Keratinocyte (primary cell): ENCODE data around the gene P3H2. TPM values are rescaled to one million over a fixed set of nuclear protein-coding genes. Genes with fewer than 3 reads are reported as not detected.

Experiments
- DNase-seq: peaks from one replicate; pipeline ENCODE4 v3.0.0-alpha.2; 2011; ENCODE audit warnings: low read depth, missing footprints, low spot score
- FAIRE-seq: peaks from 2 replicates; lab custom pipeline; 2011; peaks lifted over from hg19 to GRCh38; lab: Jason Lieb, UNC
- H2AFZ ChIP-seq: 2 replicates; pipeline ENCODE4 v1.6.0; 2012; ENCODE audit warnings: low read length, control low read depth, inconsistent platforms; ENCODE audit not compliant: control insufficient read depth
- H3K27ac ChIP-seq: 2 replicates; pipeline ENCODE4 v1.5.1; 2011; ENCODE audit warnings: low read length; ENCODE audit not compliant: control insufficient read depth, insufficient read depth
- H3K27me3 ChIP-seq: 3 replicates; pipeline ENCODE4 v1.6.0; 2011; ENCODE audit warnings: low read length; ENCODE audit not compliant: control insufficient read depth, insufficient read depth; ENCODE audit errors: extremely low read depth
- H3K36me3 ChIP-seq, 2 experiments: 2 replicates in 1 of 2; 3 replicates in 1 of 2; pipeline ENCODE4 v1.5.1; 2011; ENCODE audit warnings: low read length in 2 of 2, mild to moderate bottlenecking in 1 of 2; ENCODE audit not compliant: control insufficient read depth in 2 of 2, insufficient read depth in 2 of 2; ENCODE audit errors: extremely low read depth in 1 of 2
- H3K4me1 ChIP-seq: 3 replicates; pipeline ENCODE4 v1.5.1; 2011; ENCODE audit warnings: low read length; ENCODE audit not compliant: control insufficient read depth, insufficient read depth; ENCODE audit errors: extremely low read depth
- H3K4me2 ChIP-seq: 3 replicates; pipeline ENCODE4 v1.6.0; 2011; ENCODE audit warnings: low read depth, low read length; ENCODE audit not compliant: control insufficient read depth, insufficient read depth; ENCODE audit errors: extremely low read depth
- H3K4me3 ChIP-seq, 3 experiments: fragments of 200-600 bp in 1 of 3; sonication (generic) in 1 of 3; 2 replicates in 2 of 3; 3 replicates in 1 of 3; pipeline ENCODE4 v1.5.1; 2011 to 2016; ENCODE audit warnings: low read length in 3 of 3, mild to moderate bottlenecking in 3 of 3, control low read depth in 2 of 3, inconsistent platforms in 1 of 3, low read depth in 1 of 3, mixed read lengths in 1 of 3, mixed run types in 1 of 3, moderate library complexity in 1 of 3; ENCODE audit not compliant: control insufficient read depth in 2 of 3, insufficient read depth in 2 of 3; ENCODE audit errors: extremely low read depth in 1 of 3
- H3K79me2 ChIP-seq: 2 replicates; pipeline ENCODE4 v1.6.0; 2012; ENCODE audit warnings: low read length; ENCODE audit not compliant: control insufficient read depth, insufficient read depth
- H3K9ac ChIP-seq: 3 replicates; pipeline ENCODE4 v1.6.0; 2011; ENCODE audit warnings: low read length; ENCODE audit not compliant: control insufficient read depth, insufficient read depth; ENCODE audit errors: extremely low read depth
- H3K9me1 ChIP-seq: 3 replicates; pipeline ENCODE4 v1.6.0; 2011; ENCODE audit warnings: low read length; ENCODE audit not compliant: control insufficient read depth, insufficient read depth; ENCODE audit errors: extremely low read depth
- H3K9me3 ChIP-seq: 2 replicates; pipeline ENCODE4 v1.5.1; 2012; ENCODE audit warnings: low read depth, low read length; ENCODE audit not compliant: control insufficient read depth
- H4K20me1 ChIP-seq: 3 replicates; pipeline ENCODE4 v1.6.0; 2011; ENCODE audit warnings: low read length; ENCODE audit not compliant: control insufficient read depth, insufficient read depth; ENCODE audit errors: extremely low read depth
- CTCF ChIP-seq, 3 experiments: IDR thresholded peaks in 1 of 3; conservative IDR thresholded peaks in 1 of 3; optimal IDR thresholded peaks in 1 of 3; 2 replicates in 2 of 3; 3 replicates in 1 of 3; pipeline versions ENCODE3 to v1.5.1; 2011; ENCODE audit warnings: low read length in 3 of 3, mild to moderate bottlenecking in 3 of 3, moderate library complexity in 2 of 3, control low read depth in 1 of 3, inconsistent platforms in 1 of 3; ENCODE audit not compliant: insufficient read depth in 2 of 3; ENCODE audit errors: extremely low read depth in 1 of 3
- EZH2 ChIP-seq: IDR thresholded peaks from one replicate; pipeline ENCODE4 v1.6.1; 2012; ENCODE audit warnings: inconsistent platforms, mild to moderate bottlenecking, low read length, moderate library complexity
- dilution Hi-C: fragments of 300-500 bp; cut with MboI; formaldehyde crosslinking; loops from one replicate; pipeline ENCODE4 v1.7.0; 2020; ENCODE audit warnings: low sequenced_read_pairs; ENCODE audit not compliant: extremely low pct_ligation_motif_present
- polyA plus RNA-seq, 5 experiments: library from polyadenylated mRNA; depleted of rRNA in 3 of 5; stranded (reverse) in 3 of 5; stranded (forward) in 1 of 5; unstranded in 1 of 5; fragments of >200 nt; gene quantifications; 1 replicate in 1 of 5; 2 replicates in 3 of 5; 3 replicates in 1 of 5; pipeline versions ENCODE4 v1.2.1 to v1.2.3, GENCODE V29; 2011 to 2012; ENCODE audit warnings: missing spikeins in 2 of 5, low read depth in 1 of 5, low replicate concordance in 1 of 5

The P3H2 gene
- polyA plus RNA-seq, 1 donor (not counting 4 experiments of a cell fraction or from before 2014, with no cell fraction given) = 115 TPM

GRCh38 chr3:190097025-190097424 is 23.7 kb downstream of the P3H2 start:
- FAIRE-seq = peak; percentile 44
- Histone ChIP-seq H2AFZ (no peak overlapping the region), H4K20me1 (no peaks in the 10 kb centered on the region), H3K9me1 (no peaks in the 10 kb centered on the region), H3K4me2 (no peak overlapping the region), H3K9me3 (no peaks in the 10 kb centered on the region), H3K4me3 (no peak overlapping the region), H3K9ac (no peak overlapping the region), H3K4me1 (peaks cover 31% of the 10 kb centered on the region), H3K27me3 (no peaks in the 10 kb centered on the region), H3K79me2 (peaks cover 72% of the 10 kb centered on the region), H3K27ac (no peak overlapping the region), H3K36me3 (no peaks in the 10 kb centered on the region)
- dilution Hi-C loops = no loop called here
- no peak for TF ChIP-seq CTCF (optimal IDR thresholded peaks at IDR 0.05 in 1 of 3, IDR thresholded peaks at IDR 0.05 in 1 of 3, conservative IDR thresholded peaks at IDR 0.05 in 1 of 3; ENCODE audit: extremely low read depth in 1 of 3, insufficient read depth in 2 of 3, low read length in 3 of 3)
- no peak for TF ChIP-seq EZH2
- no peak for DNase-seq

GRCh38 chr3:190096345-190096744 is 24.4 kb downstream of the P3H2 start:
- H3K4me1 ChIP-seq = peaks cover 32% of the 10 kb centered on the region
- H2AFZ ChIP-seq = no peak overlapping the region
- no peak overlapping the region for H3K9ac ChIP-seq
- no peak overlapping the region for H3K27ac ChIP-seq
- TF ChIP-seq EZH2 (no peak), CTCF (optimal IDR thresholded peaks at IDR 0.05 in 1 of 3, IDR thresholded peaks at IDR 0.05 in 1 of 3, conservative IDR thresholded peaks at IDR 0.05 in 1 of 3; ENCODE audit: extremely low read depth in 1 of 3, insufficient read depth in 2 of 3, low read length in 3 of 3) (no peak)
- peaks cover 70% of the 10 kb centered on the region for H3K79me2 ChIP-seq
- no peak for DNase-seq
- dilution Hi-C loops = no loop called here
- FAIRE-seq = no peak
- H3K4me3 ChIP-seq = no peak overlapping the region
- H3K27me3 ChIP-seq = no peaks in the 10 kb centered on the region
- H4K20me1 ChIP-seq = no peaks in the 10 kb centered on the region
- no peaks in the 10 kb centered on the region for H3K9me3 ChIP-seq
- no peak overlapping the region for H3K4me2 ChIP-seq
- H3K9me1 ChIP-seq = no peaks in the 10 kb centered on the region
- H3K36me3 ChIP-seq = no peaks in the 10 kb centered on the region
